HG03575 (cell line): ENCODE data around the gene ASB16.
A peak's percentile ranks its signal among the peaks of the same experiment; 100 is the strongest.

Experiments used
- ATAC-seq: cut with Tn5 transposase; IDR thresholded peaks from one replicate; pipeline ENCODE4 v1.9.1; 2021; ENCODE audit not compliant: unreplicated experiment, insufficient number of reproducible peaks, low FRiP score; ENCODE audit errors: extremely low read depth

The ASB16 gene

GRCh38 chr17:44186307-44187130, 16.0 kb downstream of the ASB16 start, which contains the start of gene TMUB2:
TSS of gene TMUB2 (plus strand) at chr17:44186972. CDS start at chr17:44187709, 737 bp downstream.
- peak; percentile 44 for ATAC-seq

- no peak for ATAC-seq
Measured at GRCh38 chr17:44187131-44187899, 16.8 kb downstream of the ASB16 start.

- no peak for ATAC-seq
Measured at GRCh38 chr17:44188576-44189403, 18.3 kb downstream of the ASB16 start.

GRCh38 chr17:44190481-44190880, 20.0 kb downstream of the ASB16 start:
- no peak for ATAC-seq

- no peak for ATAC-seq
Measured at GRCh38 chr17:44191369-44191768, 20.9 kb downstream of the ASB16 start.

- ATAC-seq = no peak
Measured at GRCh38 chr17:44191941-44192496, 21.5 kb downstream of the ASB16 start.

- ATAC-seq = no peak
Measured at GRCh38 chr17:44192750-44193149, 22.2 kb downstream of the ASB16 start.

- ATAC-seq = no peak
Measured at GRCh38 chr17:44193326-44194084, 23.0 kb downstream of the ASB16 start.

- ATAC-seq = no peak
Measured at GRCh38 chr17:44197107-44197506, 26.6 kb downstream of the ASB16 start.

- ATAC-seq = no peak
Measured at GRCh38 chr17:44197980-44198720, 27.6 kb downstream of the ASB16 start.

GRCh38 chr17:44198721-44199552, 28.4 kb downstream of the ASB16 start:
- ATAC-seq = no peak

GRCh38 chr17:44199553-44200477, 29.3 kb downstream of the ASB16 start, which contains the start of gene ATXN7L3:
TSS of gene ATXN7L3 (minus strand) at chr17:44199884. CDS start at chr17:44198070, 1,814 bp downstream.
- no peak for ATAC-seq

- ATAC-seq = no peak
Measured at GRCh38 chr17:44200478-44201155, 30.1 kb downstream of the ASB16 start.

- no peak for ATAC-seq
Measured at GRCh38 chr17:44202756-44203155, 32.3 kb downstream of the ASB16 start.

- no peak for ATAC-seq
Measured at GRCh38 chr17:44203731-44204440, 33.4 kb downstream of the ASB16 start.
